ENCODE results near the gene ABCC8.

ABCC8 gene

GRCh38 chr11:17452668-17453067, 24.0 kb downstream of the ABCC8 start:
- TF ChIP-seq CTCF (IDR thresholded peaks at IDR 0.05): no peak

DNA sequence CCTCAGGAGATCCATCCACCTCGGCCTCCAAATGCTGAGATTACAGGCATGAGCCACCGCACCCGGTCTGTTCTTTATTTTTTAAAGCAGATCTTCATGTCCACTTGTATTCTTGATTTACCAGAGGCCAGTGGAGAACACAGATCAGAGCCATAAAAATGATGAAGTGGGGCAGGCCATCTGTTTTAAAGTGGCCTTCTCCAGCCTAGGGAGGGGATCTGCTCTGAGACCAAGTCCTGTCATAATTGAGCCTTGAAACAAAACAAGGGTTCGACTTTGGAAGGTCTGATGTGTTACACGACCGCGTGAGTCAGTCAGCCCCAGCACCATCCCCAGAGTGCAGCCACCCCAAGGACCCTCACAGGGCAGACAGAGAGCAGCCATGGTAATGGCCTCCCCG, 27.5 kb downstream of the ABCC8 start:
- TF ChIP-seq CTCF (IDR thresholded peaks at IDR 0.05): no peak

DNA sequence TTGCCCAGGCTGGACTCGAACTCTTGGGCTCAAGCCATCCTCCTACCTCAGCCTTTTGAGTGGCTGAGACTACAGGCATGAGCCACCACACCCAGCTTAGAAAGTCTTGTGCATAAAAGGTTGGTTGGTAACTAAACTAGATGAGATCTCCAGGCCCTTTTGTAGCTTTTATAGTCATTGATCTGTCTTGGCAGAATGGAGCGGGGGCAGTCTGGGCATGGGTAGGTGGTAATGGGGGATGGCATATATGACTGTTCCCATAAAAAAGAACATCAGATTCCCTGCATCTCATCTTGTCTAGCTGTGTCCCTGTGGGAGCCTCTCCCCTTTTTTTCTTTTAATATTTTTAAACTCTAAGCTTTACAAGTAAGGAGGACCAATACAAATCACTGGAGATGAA, 30.2 kb downstream of the ABCC8 start:
- TF ChIP-seq CTCF (IDR thresholded peaks at IDR 0.05): no peak

DNA sequence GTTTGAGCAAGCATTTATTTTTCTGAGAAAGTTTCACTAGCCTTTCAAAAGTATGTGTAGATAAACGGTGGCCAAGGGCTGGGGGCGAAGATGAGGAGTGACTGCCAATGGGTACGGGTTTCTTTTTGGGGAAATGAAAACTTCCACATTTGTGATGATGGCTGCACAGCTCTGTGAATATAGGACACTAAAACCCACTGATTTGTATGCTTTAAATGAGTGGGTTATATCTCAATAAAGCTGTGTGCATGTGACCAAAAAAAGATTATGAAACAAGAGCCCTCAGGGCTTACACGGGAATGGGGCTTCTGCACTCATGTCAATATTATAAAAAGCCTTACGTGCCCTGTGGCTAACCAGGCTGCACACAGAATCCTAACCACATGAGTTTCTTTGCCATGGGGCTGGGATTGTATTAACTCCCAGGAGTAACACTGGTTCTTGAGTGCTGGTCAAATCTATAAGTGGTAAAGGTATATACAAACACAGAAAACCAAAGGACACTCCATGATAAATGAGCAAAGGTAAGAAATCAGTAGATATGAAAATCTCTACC, 31.3 kb downstream of the ABCC8 start:
- TF ChIP-seq CTCF (IDR thresholded peaks at IDR 0.05): no peak

- TF ChIP-seq CTCF (IDR thresholded peaks at IDR 0.05): no peak
These were observed 32.5 kb downstream of the ABCC8 start for GRCh38 chr11:17443926-17444690.

GRCh38 chr11:17443423-17443822, 33.2 kb downstream of the ABCC8 start:
- TF ChIP-seq CTCF (IDR thresholded peaks at IDR 0.05): no peak

DNA sequence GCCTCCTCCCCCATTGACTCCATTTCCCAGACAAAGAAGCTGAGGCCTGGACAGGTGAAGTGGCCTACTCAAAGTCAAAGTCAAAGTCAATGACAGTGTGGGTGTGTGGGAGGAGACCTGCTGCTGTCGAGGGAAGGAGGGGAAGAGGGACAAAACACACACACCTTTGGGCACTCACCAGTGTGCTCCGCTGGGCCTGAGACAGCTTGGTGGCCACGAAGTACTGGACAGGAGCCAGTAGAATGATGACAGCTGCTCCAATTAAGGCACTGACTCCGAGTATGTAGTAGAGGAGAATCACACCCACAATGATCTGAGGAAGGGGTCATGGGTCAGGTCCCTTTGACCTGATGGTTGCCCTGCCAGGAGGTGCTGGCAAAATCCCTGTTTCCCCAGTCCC, 33.6 kb downstream of the ABCC8 start:
- no peak for TF ChIP-seq CTCF (IDR thresholded peaks at IDR 0.05)

Data from LNCAP (cell line).